ENCODE measurements around the gene AHCYL2. TPM values are rescaled to one million over a fixed set of nuclear protein-coding genes. Genes with fewer than 3 reads are reported as not detected.

AHCYL2 gene
- total and polyA plus RNA-seq, 2 donors (not counting 3 experiments of a cell fraction or from before 2014, with no cell fraction given), result 10.8 to 13.5 TPM

DNA sequence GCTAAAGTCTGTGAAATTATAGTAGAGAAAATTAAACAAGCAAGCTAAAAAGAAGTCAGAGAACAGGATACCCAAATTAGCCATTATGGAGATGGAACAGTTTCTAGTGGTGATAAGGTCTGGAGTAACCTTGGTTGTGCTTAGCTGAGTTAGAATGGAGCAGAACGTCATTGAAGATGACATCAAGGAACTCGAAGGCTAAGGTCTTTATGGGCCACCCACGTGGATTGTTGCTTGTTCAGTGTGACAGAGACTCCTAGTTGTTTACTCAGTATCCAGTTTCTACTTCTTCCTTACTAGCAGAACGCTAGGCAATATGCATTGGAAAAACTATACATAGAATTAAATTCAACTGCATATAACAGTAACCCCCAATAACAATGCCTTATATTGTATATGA, 39.7 kb downstream of the AHCYL2 start:
- no TSS peak for BruUV-seq (replicated peaks)
- Histone ChIP-seq H3K27ac (ENCODE audit: insufficient read depth, low read depth, low read length) (no peak overlapping the region), H3K4me2 (ENCODE audit: insufficient read depth, low read length) (no peak overlapping the region), H3K4me3 (replicated peaks in 1 of 3; ENCODE audit: insufficient read depth in 1 of 3, low read depth in 1 of 3, low read length in 3 of 3) (no peak overlapping the region), H4K20me1 (replicated peaks; ENCODE audit: control insufficient read depth, extremely low read depth, insufficient read depth, low read length) (no peaks in the 10 kb centered on the region), H3K9me3 (replicated peaks; ENCODE audit: control insufficient read depth, insufficient read depth, low read length) (no peaks in the 10 kb centered on the region), H2AFZ (ENCODE audit: low read depth, low read length) (no peak overlapping the region), H3K9me1 (replicated peaks; ENCODE audit: control insufficient read depth, extremely low read depth, insufficient read depth, low read length) (no peaks in the 10 kb centered on the region), H3K36me3 (ENCODE audit: control insufficient read depth in 2 of 2, extremely low read depth in 1 of 2, insufficient read depth in 2 of 2, low read length in 2 of 2) (no peaks in the 10 kb centered on the region), H3K4me1 (ENCODE audit: control insufficient read depth, extremely low read depth, insufficient read depth, low read length) (no peaks in the 10 kb centered on the region), H3K9ac (replicated peaks; ENCODE audit: extremely low read depth, insufficient read depth, low read length) (no peak overlapping the region), H3K79me2 (ENCODE audit: control insufficient read depth, insufficient read depth, low read length) (no peaks in the 10 kb centered on the region), H3K27me3 (ENCODE audit: control insufficient read depth in 2 of 2, insufficient read depth in 2 of 2, low read length in 2 of 2) (no peaks in the 10 kb centered on the region)
- DNase-seq (ENCODE audit: low read depth, low spot score) (no peak), FAIRE-seq (no peak)
- TF ChIP-seq MYC (IDR thresholded peaks at IDR 0.05; ENCODE audit: low read depth, low read length) (no peak), GATA2 (IDR thresholded peaks at IDR 0.05; ENCODE audit: insufficient read depth, insufficient read length, low read depth, low read length) (no peak), JUN (IDR thresholded peaks at IDR 0.05; ENCODE audit: borderline replicate concordance, insufficient read depth, insufficient read length, low read depth) (no peak), POLR2A (IDR thresholded peaks at IDR 0.05; ENCODE audit: low read depth, low read length) (no peak), CTCF (IDR thresholded peaks at IDR 0.05; ENCODE audit: extremely low read depth in 1 of 2, insufficient read depth in 1 of 2, low read depth in 1 of 2, low read length in 2 of 2) (no peak), POLR2AphosphoS5 (IDR thresholded peaks at IDR 0.05; ENCODE audit: insufficient read depth, low read depth, low read length) (no peak), MAX (IDR thresholded peaks at IDR 0.05; ENCODE audit: insufficient read depth, insufficient read length) (no peak), EZH2 (IDR thresholded peaks at IDR 0.05; ENCODE audit: borderline replicate concordance, low read depth, low read length, severe bottlenecking) (no peak), FOS (IDR thresholded peaks at IDR 0.05; ENCODE audit: borderline replicate concordance, insufficient read depth, low read length) (no peak)
- POLR2A ChIA-PET, result no interaction called here
- CTCF ChIA-PET, result interaction anchor here (1.0 to 1.7 kb wide), 3 partner anchors 31 to 101 kb away, joined by 3 to 4 read pairs (median 3); no protein-coding TSS in a partner anchor
- dilution Hi-C loops (cut with MboI; ENCODE audit: extremely low pct_ligation_motif_present, low sequenced_read_pairs) (no loop called here), intact Hi-C loops (cut with micrococcal nuclease) (no loop called here)
